ENCODE results near the gene IL1A.

DNA sequence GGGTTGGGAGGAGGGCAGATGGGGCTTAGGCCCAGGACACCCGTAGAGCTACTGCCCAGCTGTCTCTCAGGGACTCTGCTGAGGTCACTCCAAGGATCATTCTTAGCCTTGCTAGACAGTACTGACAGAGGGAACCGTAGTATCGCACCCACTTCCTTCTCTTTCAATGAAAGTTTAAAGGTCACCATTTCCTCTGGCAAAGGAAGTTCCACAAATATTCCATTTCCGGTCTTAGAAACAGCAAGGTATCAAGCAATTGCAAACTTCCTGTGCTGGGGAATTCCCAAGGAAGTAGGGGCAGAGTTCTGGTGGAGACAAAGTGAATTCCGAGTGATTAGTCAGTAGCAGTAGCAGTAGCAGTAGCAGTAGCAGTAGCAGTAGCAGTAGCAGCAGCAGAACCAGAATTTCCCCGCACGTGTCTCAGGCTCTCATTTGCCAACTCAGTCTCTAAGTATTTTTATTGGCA, 27.6 kb upstream of the IL1A start:
- no peak for TF ChIP-seq POLR2A (IDR thresholded peaks at IDR 0.05)
- TF ChIP-seq, protein P1, sequence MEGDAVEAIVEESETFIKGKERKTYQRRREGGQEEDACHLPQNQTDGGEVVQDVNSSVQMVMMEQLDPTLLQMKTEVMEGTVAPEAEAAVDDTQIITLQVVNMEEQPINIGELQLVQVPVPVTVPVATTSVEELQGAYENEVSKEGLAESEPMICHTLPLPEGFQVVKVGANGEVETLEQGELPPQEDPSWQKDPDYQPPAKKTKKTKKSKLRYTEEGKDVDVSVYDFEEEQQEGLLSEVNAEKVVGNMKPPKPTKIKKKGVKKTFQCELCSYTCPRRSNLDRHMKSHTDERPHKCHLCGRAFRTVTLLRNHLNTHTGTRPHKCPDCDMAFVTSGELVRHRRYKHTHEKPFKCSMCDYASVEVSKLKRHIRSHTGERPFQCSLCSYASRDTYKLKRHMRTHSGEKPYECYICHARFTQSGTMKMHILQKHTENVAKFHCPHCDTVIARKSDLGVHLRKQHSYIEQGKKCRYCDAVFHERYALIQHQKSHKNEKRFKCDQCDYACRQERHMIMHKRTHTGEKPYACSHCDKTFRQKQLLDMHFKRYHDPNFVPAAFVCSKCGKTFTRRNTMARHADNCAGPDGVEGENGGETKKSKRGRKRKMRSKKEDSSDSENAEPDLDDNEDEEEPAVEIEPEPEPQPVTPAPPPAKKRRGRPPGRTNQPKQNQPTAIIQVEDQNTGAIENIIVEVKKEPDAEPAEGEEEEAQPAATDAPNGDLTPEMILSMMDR (IDR thresholded peaks at IDR 0.05): no peak
